ENCODE data around the gene IQCE. TPM values are rescaled to one million over a fixed set of nuclear protein-coding genes. Genes with fewer than 3 reads are reported as not detected.

IQCE gene
- total and polyA plus RNA-seq, 12 donors = 4.2 to 13.8 (median 9.3) TPM

DNA sequence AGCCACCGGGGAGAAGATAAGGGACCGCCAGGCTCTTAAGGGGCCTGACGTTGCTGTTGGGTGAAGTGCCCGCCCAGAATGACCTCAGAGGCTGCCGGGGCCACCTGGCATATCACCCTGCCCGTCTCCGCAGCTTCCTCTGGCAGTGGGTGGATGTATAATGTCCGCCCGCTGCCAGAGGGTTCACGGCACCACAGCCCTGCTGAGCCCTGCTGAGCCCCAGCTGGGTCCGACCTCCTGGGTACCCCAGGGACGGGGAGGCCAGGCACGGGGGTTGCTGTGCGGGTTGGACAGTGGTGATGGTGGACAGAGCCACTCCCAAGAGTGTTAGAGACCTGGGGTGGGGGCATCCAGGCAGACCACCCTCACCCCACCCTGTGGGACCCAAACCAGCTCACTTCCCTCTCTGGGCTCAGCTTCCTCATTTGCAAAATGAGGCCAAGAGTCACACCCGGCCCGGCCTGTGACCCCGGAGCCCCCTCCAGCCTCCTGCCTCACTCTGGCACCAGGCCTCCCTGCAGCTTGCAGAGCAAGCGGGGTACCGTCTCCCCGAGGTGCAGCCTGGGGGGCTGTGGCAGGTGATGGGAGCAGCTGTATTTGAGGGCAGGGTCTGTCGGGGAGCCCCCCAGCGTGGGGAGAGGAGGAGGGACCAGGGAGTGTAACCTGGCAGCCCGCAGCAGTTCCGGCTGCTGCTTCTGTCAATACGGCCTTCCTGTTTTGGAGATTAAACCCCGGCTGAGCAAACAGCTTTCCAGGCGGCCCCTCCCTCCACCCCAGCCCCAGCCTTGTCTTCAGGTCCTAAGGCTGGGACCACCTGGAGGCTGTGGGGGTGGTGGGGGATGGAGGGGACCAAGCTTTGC lies 47.6 kb upstream of the IQCE start:
- TF ChIP-seq, protein P1, sequence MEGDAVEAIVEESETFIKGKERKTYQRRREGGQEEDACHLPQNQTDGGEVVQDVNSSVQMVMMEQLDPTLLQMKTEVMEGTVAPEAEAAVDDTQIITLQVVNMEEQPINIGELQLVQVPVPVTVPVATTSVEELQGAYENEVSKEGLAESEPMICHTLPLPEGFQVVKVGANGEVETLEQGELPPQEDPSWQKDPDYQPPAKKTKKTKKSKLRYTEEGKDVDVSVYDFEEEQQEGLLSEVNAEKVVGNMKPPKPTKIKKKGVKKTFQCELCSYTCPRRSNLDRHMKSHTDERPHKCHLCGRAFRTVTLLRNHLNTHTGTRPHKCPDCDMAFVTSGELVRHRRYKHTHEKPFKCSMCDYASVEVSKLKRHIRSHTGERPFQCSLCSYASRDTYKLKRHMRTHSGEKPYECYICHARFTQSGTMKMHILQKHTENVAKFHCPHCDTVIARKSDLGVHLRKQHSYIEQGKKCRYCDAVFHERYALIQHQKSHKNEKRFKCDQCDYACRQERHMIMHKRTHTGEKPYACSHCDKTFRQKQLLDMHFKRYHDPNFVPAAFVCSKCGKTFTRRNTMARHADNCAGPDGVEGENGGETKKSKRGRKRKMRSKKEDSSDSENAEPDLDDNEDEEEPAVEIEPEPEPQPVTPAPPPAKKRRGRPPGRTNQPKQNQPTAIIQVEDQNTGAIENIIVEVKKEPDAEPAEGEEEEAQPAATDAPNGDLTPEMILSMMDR (IDR thresholded peaks at IDR 0.05) = no peak
- intact Hi-C loops (cut with DNase I) = no loop called here
- H3K27ac ChIP-seq = peak overlapping the region in 7 of 10 donors; percentile 10 to 87 (median 60)
- H3K4me1 ChIP-seq = peaks cover 25 to 63% (median 55%) of the 10 kb centered on the region in 9 donors
- 57 to 61% methylated on average over 27 of the region's 27 CpGs for WGBS, 2 donors
- ATAC-seq = peak; percentile 6 to 47 (median 25)
- H3K36me3 ChIP-seq = no peaks in the 10 kb centered on the region
- H3K9me3 ChIP-seq = no peaks in the 10 kb centered on the region
- no peak for DNase-seq
- H3K4me3 ChIP-seq = peak overlapping the region in 2 of 10 donors; percentile 10 to 24
- H3K27me3 ChIP-seq = peaks cover 0 to 5% (median 0%) of the 10 kb centered on the region in 7 donors

DNA sequence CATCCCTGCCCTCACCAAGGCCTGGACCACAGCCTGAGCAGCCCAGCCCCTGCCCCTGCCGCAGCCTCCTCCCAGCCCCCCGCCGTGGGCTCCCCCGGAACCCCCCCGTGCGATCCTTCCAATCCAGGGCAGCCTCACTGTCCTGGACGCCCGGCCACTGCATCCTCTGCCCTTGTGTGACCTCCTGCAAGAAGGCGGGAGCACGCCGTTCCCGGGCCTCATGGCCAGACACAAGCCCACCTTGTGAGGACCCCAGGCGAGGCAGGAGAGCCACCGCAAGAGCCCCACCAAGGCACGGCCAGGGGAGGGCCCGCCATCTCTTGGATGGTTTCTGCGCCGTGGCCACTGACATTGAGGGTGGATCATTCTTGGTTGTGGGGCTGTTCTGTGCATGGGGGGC lies 47.0 kb upstream of the IQCE start:
- TF ChIP-seq, protein P1 (IDR thresholded peaks at IDR 0.05) = no peak
- WGBS, 2 donors = 39 to 49% methylated on average over 18 of the region's 18 CpGs
- H3K4me3 ChIP-seq = peak overlapping the region in 2 of 10 donors; percentile 10 to 24

DNA sequence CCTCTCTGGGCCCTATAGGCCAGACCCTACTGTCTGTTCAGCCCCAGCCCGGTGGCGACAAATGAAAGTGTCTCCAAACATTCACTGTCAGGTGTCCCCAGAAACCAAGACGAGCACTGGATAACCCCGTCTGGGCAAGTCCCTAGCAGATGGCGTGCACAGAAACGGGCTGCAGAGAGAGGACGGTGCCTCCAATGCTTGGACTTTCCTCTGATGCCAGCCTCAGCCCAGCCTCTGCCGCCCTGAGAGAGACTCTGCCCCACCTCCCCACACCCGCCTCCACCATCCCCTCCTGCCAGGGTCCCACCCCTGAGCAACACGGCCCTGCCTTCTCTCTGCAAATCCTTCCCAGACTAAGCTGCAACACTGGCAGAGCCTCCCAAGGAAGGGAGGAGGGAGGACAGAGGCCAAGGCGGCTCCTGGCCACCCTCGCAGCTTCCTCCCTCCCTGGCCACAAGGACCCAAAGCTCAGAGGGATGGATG lies 46.6 kb upstream of the IQCE start:
- H3K4me1 ChIP-seq = peaks cover 25 to 74% (median 55%) of the 10 kb centered on the region in 9 donors
- intact Hi-C loops (cut with DNase I) = no loop called here
- DNase-seq = no peak
- peak overlapping the region in 6 of 10 donors; percentile 28 to 87 (median 59) for H3K27ac ChIP-seq
- H3K27me3 ChIP-seq = peaks cover 0 to 5% (median 0%) of the 10 kb centered on the region in 7 donors
- H3K9me3 ChIP-seq = no peaks in the 10 kb centered on the region
- H3K4me3 ChIP-seq = no peak overlapping the region
- no peaks in the 10 kb centered on the region for H3K36me3 ChIP-seq
- ATAC-seq = peak in 6 of 8 donors; percentile 6 to 28 (median 19)
- WGBS, 2 donors = 45 to 53% methylated on average over 12 of the region's 12 CpGs
- TF ChIP-seq, protein P1 (IDR thresholded peaks at IDR 0.05) = no peak

More for the DNA sequence above, 47.0 kb upstream of the IQCE start:
- ATAC-seq (peak in 4 of 8 donors; percentile 0 to 1 (median 1)), DNase-seq (no peak)
- Histone ChIP-seq H3K36me3 (no peaks in the 10 kb centered on the region), H3K4me1 (peaks cover 25 to 69% (median 55%) of the 10 kb centered on the region in 9 donors), H3K27ac (peak overlapping the region in 7 of 10 donors; percentile 10 to 87 (median 58)), H3K9me3 (no peaks in the 10 kb centered on the region), H3K27me3 (peaks cover 0 to 5% (median 0%) of the 10 kb centered on the region in 7 donors)
- intact Hi-C loops (cut with DNase I) = no loop called here

DNA sequence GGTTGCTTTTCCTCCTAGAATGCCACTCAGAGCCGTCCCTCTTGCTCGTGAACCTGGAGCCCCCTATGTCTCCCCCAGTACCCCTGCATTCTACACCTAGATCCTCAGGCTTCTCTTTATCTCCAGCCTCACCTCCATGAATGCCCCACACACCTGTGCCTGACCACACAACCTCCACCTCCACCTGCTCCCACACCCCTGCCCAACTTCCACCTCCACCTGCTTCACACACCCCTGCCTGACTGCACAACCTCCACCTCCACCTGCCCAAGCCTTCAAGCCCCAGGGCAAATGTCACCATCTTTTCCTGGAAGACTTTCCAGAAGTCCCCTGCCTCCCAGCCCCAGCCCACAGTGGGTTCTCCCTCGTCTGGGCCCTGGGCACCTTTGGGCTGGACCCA lies 46.1 kb upstream of the IQCE start:
- no peaks in the 10 kb centered on the region for H3K36me3 ChIP-seq
- DNase-seq = peak in 1 of 2 donors; percentile 8
- peaks cover 25 to 72% (median 52%) of the 10 kb centered on the region in 9 donors for H3K4me1 ChIP-seq
- no peak for ATAC-seq
- TF ChIP-seq, protein P1 (IDR thresholded peaks at IDR 0.05) = no peak
- H3K27me3 ChIP-seq = peaks cover 0 to 5% (median 0%) of the 10 kb centered on the region in 7 donors
- peak overlapping the region in 3 of 10 donors; percentile 58 to 87 (median 65) for H3K27ac ChIP-seq
- WGBS, 2 donors = 77 to 85% methylated on average over 3 of the region's 3 CpGs
- H3K9me3 ChIP-seq = no peaks in the 10 kb centered on the region
- H3K4me3 ChIP-seq = no peak overlapping the region
- intact Hi-C loops (cut with DNase I) = no loop called here
